ENCODE data around the gene C18orf63.

The C18orf63 gene

DNA sequence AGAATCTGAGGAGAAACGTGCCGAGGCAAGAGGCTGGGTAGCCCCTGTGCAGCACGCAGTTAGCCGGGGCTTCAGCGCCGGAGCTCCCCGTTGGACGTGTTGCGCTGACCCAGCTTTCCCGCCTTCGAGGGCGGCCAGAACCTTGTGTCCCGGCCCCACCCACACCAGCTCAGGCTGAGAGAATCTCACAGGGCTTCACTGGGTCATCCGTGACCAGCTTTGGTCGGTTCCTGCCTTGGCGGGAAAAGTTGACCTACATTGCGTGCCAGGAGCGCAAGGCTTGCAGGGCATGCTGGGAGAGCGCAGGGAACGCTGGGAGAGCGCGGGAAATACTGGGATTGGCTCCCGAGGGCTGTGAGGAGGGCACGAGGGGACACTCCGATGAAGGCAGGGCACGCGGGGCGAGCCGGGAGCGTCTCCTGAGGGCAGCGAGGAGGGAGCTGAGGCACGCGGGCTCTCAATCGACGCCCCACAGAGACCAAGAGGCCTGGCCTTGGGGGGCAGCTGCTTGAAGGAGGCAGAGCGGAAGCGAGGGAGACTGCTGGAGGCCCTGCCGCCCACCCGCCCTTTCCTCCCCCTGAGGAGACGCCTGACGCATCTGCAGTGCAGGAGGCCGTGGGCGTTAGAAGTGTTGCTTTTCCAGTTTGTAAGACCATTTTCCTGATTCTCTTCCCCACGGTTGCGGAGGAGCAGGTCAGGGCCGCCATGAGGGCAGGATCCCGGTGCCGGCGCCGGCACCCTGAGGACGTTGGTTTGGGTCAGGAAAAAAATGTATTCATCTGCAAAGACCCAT lies at the start of gene C18orf63:
Gene C18orf63, plus strand, starts transcription at position 376 of the 793 bp plus-strand sequence. CDS start 2,027 bp downstream, outside the sequence.
- CTCF ChIA-PET: interaction anchor here (0.6 to 1.4 kb wide), 2 partner anchors 21 to 28 kb away, joined by 3 to 4 read pairs; no protein-coding TSS in a partner anchor
- Histone ChIP-seq H3K4me3 (ENCODE audit: low read depth, low read length) (no peak within 1 kb of the TSS), H3K36me3 (ENCODE audit: control insufficient read depth in 2 of 2, insufficient read depth in 1 of 2, low read length in 2 of 2) (no peaks in the 10 kb centered on the region), H3K9me3 (ENCODE audit: control insufficient read depth, insufficient read depth, low read depth, low read length) (no peaks in the 10 kb centered on the region), H3K27ac (ENCODE audit: extremely low read depth, low read depth, low read length) (no peak within 1 kb of the TSS), H3K4me1 (ENCODE audit: control insufficient read depth, insufficient read depth, low read length) (no peaks in the 10 kb centered on the region)
- POLR2A ChIA-PET: no interaction called here
- no peak for TF ChIP-seq KLF7 (tag by site-specific recombination; IDR thresholded peaks at IDR 0.05; ENCODE audit: borderline replicate concordance)
- TF ChIP-seq ZNF404 (tag by site-specific recombination; IDR thresholded peaks at IDR 0.05): no peak
- TF ChIP-seq ZNF426 (tag by site-specific recombination; IDR thresholded peaks at IDR 0.05): no peak
- no peak for TF ChIP-seq ZNF335 (tag by site-specific recombination; conservative IDR thresholded peaks at IDR 0.05)
- TF ChIP-seq ZNF621 (tag by site-specific recombination; IDR thresholded peaks at IDR 0.05): no peak

DNA sequence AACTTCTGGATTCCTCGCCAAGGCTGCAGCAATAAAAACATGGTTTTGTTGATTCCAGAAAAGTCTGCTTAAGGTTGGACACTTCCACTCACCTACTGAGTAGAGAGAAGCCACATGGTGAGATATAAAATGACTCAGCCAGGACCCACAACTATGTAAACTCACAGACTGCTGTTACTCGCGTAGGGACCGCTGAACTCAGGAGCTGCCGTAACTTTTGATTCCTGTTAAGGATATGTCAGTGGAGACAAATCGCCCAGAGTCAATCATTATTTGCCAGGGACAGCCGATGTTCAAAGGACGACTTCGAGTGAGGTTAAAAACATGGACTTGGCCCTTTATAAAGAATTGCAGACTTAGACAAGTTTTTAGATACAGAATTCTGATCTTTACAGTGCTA lies 49.5 kb upstream of the C18orf63 start:
- H3K9me3 ChIP-seq (ENCODE audit: control insufficient read depth, insufficient read depth, low read depth, low read length): no peaks in the 10 kb centered on the region
- POLR2A ChIA-PET: no interaction called here
- CTCF ChIA-PET: no interaction called here
- no peak overlapping the region for H3K27ac ChIP-seq (ENCODE audit: extremely low read depth, low read depth, low read length)
- H3K4me1 ChIP-seq (ENCODE audit: control insufficient read depth, insufficient read depth, low read length): peaks cover 2% of the 10 kb centered on the region; the same call in 1 of the 2 replicates
- peaks cover 3 to 4% of the 10 kb centered on the region in 2 experiments; a peak in 2 of 3 replicates for H3K36me3 ChIP-seq (ENCODE audit: control insufficient read depth in 2 of 2, insufficient read depth in 1 of 2, low read length in 2 of 2)
- H3K4me3 ChIP-seq (ENCODE audit: low read depth, low read length): no peak overlapping the region
- TF ChIP-seq, protein P1, sequence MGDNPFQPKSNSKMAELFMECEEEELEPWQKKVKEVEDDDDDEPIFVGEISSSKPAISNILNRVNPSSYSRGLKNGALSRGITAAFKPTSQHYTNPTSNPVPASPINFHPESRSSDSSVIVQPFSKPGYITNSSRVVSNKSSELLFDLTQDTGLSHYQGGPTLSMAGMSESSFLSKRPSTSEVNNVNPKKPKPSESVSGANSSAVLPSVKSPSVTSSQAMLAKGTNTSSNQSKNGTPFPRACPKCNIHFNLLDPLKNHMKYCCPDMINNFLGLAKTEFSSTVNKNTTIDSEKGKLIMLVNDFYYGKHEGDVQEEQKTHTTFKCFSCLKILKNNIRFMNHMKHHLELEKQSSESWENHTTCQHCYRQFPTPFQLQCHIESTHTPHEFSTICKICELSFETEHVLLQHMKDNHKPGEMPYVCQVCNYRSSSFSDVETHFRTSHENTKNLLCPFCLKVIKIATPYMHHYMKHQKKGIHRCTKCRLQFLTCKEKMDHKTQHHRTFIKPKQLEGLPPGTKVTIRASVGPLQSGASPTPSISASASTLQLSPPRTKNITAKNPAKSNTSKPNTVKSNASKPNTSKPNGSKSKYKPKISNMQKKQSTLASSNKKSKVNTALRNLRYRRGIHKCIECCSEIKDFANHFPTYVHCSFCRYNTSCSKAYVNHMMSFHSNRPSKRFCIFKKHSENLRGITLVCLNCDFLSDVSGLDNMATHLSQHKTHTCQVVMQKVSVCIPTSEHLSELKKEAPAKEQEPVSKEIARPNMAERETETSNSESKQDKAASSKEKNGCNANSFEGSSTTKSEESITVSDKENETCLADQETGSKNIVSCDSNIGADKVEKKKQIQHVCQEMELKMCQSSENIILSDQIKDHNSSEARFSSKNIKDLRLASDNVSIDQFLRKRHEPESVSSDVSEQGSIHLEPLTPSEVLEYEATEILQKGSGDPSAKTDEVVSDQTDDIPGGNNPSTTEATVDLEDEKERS (tag by site-specific recombination; IDR thresholded peaks at IDR 0.05): no peak

DNA sequence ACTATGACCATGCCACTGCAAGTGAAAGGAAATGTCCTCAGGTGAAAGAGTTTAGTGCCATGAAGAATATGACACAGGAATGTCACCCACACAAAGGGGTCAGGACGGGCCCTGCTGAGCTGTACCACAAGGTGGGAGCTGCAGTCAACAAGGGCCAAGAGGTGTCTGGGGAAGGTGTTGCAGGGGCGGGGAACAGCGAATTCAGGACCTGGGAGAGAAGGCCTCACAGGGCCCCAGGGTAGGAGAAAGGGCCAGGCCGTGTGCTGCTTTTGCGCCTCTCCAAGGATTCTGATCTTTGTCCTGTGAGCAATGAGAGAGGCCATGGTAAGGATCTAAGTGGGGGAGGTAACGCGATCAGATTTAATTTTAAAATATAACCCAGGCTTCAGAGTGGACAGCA lies 47.5 kb upstream of the C18orf63 start:
- TF ChIP-seq ZNF16 (tag by site-specific recombination; IDR thresholded peaks at IDR 0.05; ENCODE audit: low read depth) (no peak), ZNF354C (tag by site-specific recombination; IDR thresholded peaks at IDR 0.05; ENCODE audit: borderline replicate concordance, low read depth) (no peak), ZXDB (tag by site-specific recombination; IDR thresholded peaks at IDR 0.05) (no peak)
- TF ChIP-seq, protein P2, sequence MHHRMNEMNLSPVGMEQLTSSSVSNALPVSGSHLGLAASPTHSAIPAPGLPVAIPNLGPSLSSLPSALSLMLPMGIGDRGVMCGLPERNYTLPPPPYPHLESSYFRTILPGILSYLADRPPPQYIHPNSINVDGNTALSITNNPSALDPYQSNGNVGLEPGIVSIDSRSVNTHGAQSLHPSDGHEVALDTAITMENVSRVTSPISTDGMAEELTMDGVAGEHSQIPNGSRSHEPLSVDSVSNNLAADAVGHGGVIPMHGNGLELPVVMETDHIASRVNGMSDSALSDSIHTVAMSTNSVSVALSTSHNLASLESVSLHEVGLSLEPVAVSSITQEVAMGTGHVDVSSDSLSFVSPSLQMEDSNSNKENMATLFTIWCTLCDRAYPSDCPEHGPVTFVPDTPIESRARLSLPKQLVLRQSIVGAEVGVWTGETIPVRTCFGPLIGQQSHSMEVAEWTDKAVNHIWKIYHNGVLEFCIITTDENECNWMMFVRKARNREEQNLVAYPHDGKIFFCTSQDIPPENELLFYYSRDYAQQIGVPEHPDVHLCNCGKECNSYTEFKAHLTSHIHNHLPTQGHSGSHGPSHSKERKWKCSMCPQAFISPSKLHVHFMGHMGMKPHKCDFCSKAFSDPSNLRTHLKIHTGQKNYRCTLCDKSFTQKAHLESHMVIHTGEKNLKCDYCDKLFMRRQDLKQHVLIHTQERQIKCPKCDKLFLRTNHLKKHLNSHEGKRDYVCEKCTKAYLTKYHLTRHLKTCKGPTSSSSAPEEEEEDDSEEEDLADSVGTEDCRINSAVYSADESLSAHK (tag by site-specific recombination; IDR thresholded peaks at IDR 0.05): no peak
- Histone ChIP-seq H3K4me3 (ENCODE audit: low read depth, low read length) (no peak overlapping the region), H3K27ac (ENCODE audit: extremely low read depth, low read depth, low read length) (no peak overlapping the region), H3K9me3 (ENCODE audit: control insufficient read depth, insufficient read depth, low read depth, low read length) (no peaks in the 10 kb centered on the region), H3K36me3 (ENCODE audit: control insufficient read depth in 2 of 2, insufficient read depth in 1 of 2, low read length in 2 of 2) (no peaks in the 10 kb centered on the region), H3K4me1 (ENCODE audit: control insufficient read depth, insufficient read depth, low read length) (peaks cover 2% of the 10 kb centered on the region; the same call in 1 of the 2 replicates)
- POLR2A ChIA-PET: no interaction called here
- CTCF ChIA-PET: no interaction called here
